NCI-H345 treated with DMSO at 0.1 percent for 48 hours (cell line): ENCODE data around the gene FGF3.

ENCODE experiments used
- DNase-seq: peaks from one replicate; lab custom pipeline; 2025; ENCODE audit not compliant: unreplicated experiment; lab: John Stamatoyannopoulos, UW

The FGF3 gene

GRCh38 chr11:69804769-69805508 lies 14.3 kb downstream of the FGF3 start:
- DNase-seq, result no peak

- no peak for DNase-seq
Measured at GRCh38 chr11:69803604-69804218, 15.5 kb downstream of the FGF3 start.

GRCh38 chr11:69803022-69803421 lies 16.2 kb downstream of the FGF3 start:
- DNase-seq, result no peak

GRCh38 chr11:69802590-69802989 lies 16.6 kb downstream of the FGF3 start:
- DNase-seq, result no peak

- no peak for DNase-seq
Measured at GRCh38 chr11:69801513-69802335, 17.5 kb downstream of the FGF3 start.

GRCh38 chr11:69800278-69800677 lies 18.9 kb downstream of the FGF3 start:
- no peak for DNase-seq

GRCh38 chr11:69799582-69799981 lies 19.6 kb downstream of the FGF3 start:
- DNase-seq, result no peak

- no peak for DNase-seq
Measured at GRCh38 chr11:69799097-69799496, 20.1 kb downstream of the FGF3 start.

- DNase-seq, result no peak
Measured at GRCh38 chr11:69797737-69798528, 21.3 kb downstream of the FGF3 start.

- no peak for DNase-seq
Measured at GRCh38 chr11:69797156-69797555, 22.1 kb downstream of the FGF3 start.

- DNase-seq, result no peak
Measured at GRCh38 chr11:69796063-69796462, 23.2 kb downstream of the FGF3 start.

- DNase-seq, result no peak
Measured at GRCh38 chr11:69791276-69792180, 27.7 kb downstream of the FGF3 start.

GRCh38 chr11:69788956-69789355 lies 30.3 kb downstream of the FGF3 start:
- no peak for DNase-seq

GRCh38 chr11:69787906-69788305 lies 31.3 kb downstream of the FGF3 start:
- no peak for DNase-seq

- DNase-seq, result no peak
Measured at GRCh38 chr11:69787457-69787856, 31.8 kb downstream of the FGF3 start.

- no peak for DNase-seq
Measured at GRCh38 chr11:69781241-69781640, 38.0 kb downstream of the FGF3 start.

- DNase-seq, result no peak
Measured at GRCh38 chr11:69778373-69778772, 40.8 kb downstream of the FGF3 start.

GRCh38 chr11:69775163-69775755 lies 44.0 kb downstream of the FGF3 start, which contains the start of gene FGF4:
TSS of gene FGF4 (minus strand) at chr11:69775341. CDS start at chr11:69775084, 257 bp downstream.
- no peak for DNase-seq

GRCh38 chr11:69774354-69775162 lies 44.7 kb downstream of the FGF3 start:
- no peak for DNase-seq
